ENCODE results near the gene SCNM1.
"Not testable (repeated sequence)": the region's sequence is repeated elsewhere in the genome, so short reads cannot be mapped to it uniquely, and the experiment has no call there.

The SCNM1 gene

DNA sequence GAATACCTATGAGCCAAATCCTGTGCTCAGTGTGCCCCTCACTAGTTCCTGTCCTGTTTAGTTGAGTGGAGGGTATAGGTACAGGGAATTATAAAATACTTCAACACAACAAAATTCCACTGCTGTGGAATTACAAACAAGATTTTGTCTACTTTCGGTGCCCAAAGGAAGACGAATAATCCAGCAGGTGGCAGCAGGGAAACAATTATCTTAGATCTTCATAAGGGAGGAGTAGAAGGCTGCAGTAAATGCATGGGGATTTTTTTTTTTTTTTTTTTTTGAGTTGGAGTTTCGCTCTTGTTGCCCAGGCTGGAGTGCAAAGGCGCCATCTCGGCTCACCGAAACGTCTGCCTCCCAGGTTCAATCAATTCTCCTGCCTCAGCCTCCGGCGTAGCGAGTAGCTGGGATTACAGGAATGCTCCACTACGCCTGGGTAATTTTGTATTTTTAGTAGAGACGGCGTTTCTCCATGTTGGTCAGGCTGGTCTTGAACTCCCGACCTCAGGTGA is 30.4 kb downstream of the SCNM1 start:
- peak; percentile 95 for DNase-seq

DNA sequence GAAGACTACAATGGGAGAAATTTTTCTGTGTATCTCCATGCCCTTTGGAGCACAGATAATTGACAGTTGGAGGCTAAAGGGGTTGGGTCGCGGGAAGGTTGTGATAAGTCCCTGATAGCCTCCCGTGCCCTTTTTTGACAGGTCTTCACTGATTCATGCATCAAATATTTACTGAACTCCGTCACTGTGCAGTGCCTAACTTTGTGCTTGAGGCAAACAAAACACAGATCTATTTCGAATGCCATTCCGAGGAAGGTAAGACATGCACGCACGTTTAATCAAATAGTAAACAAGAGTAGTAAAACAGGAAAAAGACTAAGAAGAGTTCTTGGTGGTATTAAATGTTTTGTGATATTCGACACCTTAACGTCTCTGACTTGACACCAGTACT is 31.9 kb downstream of the SCNM1 start:
- peak; percentile 47 for DNase-seq

DNA sequence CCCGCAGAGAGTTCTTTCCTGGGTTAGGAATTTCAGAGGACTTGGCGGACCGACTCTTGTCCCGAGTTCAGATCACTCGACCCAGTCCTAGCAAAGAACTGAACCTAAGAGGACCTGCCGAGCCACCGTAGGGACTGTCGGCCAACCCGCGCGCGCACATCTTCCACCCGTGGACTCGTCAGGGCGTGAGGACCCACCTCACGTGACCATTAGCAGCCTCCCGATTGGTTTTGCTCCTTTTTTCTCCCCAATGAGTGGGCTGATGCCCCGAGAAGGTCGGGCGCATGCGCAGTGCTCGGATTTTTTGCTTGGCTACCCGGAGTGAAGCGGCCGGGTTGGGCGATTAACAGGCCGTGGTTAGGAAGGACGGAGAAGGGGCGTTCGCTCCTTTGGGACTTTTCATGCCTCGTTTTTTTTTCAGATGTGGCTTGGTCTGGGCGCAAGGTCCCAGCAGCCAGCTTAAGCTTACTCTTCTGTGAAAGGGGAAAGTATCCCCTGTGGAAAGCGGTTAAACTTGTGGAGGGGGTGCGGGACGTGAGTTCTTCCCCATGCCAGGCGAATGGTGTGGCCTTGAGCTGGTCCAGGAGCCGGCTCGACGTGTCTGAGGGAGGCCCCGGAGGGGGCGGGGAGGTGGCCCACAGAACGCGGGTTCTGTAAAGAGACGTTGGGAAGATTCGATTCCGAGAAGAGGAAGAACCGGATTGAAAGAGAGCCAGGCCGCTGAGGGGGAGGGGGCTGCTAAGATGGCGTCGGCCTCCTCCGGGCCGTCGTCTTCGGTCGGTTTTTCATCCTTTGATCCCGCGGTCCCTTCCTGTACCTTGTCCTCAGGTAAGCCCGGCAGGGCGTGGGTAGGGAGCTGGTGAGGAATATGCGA is 32.5 kb downstream of the SCNM1 start, which contains the start of gene PIP5K1A:
TSS of gene PIP5K1A (plus strand) at position 299 of the 874 bp plus-strand sequence. CDS start at position 744, 445 bp downstream.
- peak; percentile 99 for DNase-seq

DNA sequence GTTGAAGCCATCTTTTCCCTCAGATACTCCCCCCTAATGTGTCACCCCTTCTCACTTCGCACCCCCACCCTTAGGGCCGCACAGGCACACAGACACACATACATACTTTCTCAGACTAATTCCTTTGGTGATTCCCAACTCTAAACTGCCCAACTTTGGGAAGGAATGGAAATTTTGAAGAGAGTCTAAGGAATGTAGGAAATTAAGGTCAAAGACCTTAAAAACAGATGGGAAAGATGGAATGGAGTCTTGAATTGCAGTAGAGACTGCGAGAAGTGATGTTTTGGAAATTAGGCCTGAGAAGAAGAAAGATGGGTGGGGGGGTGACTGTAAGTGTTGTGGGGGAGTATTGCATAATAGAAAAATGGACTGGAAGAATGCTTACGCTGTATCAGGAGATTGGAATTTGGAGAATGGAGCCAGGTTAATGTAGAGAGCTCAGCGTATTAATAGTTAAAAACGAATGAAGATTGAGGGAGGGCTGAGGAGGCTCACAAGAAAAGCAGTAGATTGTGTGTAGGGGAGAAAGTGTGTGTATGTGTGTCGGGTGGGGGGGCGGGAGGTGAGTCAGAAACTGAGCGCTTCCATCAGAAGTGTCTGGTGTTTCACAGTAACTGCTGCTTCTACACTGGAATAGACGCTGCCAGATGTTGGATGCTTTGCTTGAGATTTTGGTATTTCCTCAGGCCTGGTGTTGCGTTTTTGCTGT is 34.1 kb downstream of the SCNM1 start:
- DNase-seq: no peak

DNA sequence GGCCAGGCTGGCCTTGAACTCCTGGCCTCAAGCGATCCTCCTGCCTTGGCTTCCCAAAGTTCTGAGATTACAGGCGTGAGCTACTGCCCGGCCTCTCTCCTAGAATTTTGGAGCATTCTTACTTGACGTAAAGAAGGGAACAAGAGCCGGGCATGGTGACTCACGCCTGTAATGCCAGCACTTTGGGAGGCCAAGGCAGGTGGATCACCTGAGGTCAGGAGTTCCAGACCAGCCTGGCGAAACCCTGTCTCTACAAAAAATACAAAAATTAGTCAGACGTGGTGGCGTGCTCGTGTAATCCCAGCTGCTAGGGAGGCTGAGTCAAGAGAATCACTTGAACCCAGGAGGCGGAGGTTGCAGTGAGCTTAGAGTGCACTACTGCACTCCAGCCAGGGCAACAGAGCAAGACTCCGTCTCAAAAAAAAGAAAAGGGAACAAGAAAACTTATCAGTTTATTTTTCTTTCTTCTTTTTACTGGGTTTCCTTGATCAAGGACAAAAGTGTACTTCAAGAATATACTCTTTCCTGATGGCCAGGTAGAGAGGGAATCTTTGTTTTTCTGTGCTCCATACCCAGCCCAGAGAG is 39.5 kb downstream of the SCNM1 start:
- not testable (repeated sequence) for DNase-seq

DNA sequence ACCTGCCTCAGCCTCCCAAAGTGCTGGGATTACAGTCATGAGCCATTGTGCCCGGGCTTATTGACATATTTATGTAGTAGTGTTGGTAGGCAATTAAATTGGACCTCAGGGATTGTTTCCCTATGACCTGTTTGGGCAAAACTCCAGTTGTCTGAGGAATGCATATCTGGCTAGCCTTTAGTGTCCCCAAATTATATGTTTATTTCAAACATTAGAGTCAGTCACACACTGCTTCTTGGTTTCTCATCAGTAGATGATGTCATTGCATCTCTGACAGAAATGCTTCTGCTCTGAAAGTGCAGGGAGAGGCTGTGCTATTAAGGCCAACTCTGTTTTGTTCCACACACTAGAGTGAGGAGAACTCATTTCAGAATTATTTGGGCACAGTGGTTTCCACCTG is 44.9 kb downstream of the SCNM1 start:
- no peak for DNase-seq

DNA sequence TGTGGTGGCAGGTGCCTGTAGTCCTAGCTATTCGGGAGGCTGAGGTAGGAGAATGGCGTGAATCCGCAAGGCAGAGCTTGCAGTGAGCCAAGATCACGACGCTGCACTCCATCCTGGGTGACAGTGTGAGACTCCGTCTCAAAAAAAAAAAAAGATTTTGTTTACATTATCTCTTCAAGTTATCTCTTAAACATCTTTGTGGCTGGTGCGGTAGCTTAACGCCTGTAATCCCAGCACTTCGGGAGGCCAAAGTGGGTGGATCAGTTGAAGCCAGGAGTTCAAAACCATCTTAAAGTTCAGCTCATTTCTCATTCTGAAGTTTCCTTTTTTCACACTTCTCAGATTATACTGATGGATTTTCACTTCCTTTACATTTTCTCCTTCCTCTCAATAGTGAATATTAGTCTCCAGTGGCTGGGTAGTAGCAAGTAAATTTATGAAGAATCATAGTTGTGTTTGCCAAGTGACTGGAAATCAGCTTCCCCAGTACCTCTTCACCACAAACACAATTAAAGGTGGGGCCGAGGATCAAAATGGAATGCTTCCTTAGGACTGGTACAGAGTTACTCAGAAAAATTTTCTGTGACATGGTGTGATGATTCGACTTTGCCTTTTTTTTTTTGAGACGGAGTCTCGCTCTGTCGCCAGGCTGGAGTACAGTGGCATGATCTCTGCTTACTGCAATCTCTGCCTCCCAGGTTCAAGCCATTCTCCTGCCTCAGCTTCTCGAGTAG is 46.2 kb downstream of the SCNM1 start:
- no peak for DNase-seq

DNA sequence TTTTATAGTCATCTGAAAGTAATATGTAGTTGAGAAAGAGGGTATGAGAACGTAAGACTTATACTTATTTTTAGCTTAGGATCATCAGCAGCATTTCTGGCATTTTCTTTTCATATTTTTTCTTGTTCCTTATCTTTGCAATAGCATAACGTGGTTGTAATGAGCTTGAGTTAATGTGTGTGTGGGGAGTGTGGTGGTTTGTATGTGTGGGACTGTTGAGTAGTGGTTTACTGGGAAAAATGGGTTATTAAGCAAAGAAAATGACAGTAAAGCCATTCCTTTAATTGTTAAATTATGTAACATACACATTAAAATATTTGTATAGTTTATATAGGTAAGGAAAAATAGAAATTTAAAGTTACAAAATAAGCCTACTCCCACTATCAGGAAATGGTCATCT is 47.6 kb downstream of the SCNM1 start:
- DNase-seq: no peak
